Measurements from ENCODE around the gene NUDT8. TPM values are rescaled to one million over a fixed set of nuclear protein-coding genes. Genes with fewer than 3 reads are reported as not detected.

Gene NUDT8
- total and polyA plus RNA-seq, 2 experiments from 2014 or later: 5.0 to 15.1 TPM

DNA sequence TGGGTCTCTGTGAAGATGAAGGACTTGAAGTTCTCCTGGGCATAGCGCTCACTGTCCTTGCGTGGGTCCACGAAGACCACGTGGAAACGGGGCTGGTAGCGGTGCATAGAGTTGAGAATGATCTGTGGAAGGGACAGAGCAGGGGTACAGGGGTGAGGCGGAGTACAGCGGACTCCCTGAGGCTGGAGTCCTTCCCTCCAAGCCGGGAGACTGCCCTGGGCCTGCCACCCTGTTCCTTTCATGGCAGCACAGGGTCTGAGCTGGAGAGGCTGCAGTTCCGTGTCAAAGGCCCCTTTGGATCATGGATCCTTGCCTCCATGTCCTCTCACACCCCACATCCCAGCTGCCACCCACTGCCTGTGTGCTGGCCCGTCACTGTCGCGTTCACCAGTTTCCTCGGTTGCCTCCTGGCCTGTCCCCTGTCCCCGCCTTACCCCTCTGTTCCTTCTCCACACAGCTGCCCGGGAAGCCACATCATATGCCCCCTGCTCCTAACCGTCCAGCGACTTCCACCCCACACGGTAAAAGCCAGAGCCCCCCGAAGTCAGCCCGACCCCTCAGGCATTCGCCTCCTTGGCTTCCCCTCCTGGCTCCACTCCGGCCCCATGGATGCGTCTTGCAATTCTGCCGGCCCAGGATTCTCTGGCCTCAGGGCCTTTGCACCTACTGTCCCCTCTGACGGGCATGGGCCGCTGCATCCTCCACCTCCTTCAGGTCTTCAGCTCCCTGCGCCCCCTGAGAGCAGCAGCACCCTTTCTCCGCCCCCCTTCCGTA is 3.4 kb upstream of the NUDT8 start (continued):
- TF ChIP-seq CTCF (conservative IDR thresholded peaks at IDR 0.05; ENCODE audit: low read depth in 2 of 2): no peak
- no peak for TF ChIP-seq POLR2AphosphoS5 (IDR thresholded peaks at IDR 0.05; ENCODE audit: low read depth)
- TF ChIP-seq ZNF331 (CRISPR knock-in tag; IDR thresholded peaks at IDR 0.05; ENCODE audit: low read depth): no peak
- TF ChIP-seq NANOG (IDR thresholded peaks at IDR 0.05; ENCODE audit: borderline replicate concordance): no peak
- TF ChIP-seq ZNF114 (CRISPR knock-in tag; IDR thresholded peaks at IDR 0.05): no peak
- TF ChIP-seq EZH2phosphoT487 (IDR thresholded peaks at IDR 0.05; ENCODE audit: unreplicated experiment): no peak
- no peak for TF ChIP-seq CREB1 (CRISPR knock-in tag; IDR thresholded peaks at IDR 0.05; ENCODE audit: low read depth)
- TF ChIP-seq, protein P1, sequence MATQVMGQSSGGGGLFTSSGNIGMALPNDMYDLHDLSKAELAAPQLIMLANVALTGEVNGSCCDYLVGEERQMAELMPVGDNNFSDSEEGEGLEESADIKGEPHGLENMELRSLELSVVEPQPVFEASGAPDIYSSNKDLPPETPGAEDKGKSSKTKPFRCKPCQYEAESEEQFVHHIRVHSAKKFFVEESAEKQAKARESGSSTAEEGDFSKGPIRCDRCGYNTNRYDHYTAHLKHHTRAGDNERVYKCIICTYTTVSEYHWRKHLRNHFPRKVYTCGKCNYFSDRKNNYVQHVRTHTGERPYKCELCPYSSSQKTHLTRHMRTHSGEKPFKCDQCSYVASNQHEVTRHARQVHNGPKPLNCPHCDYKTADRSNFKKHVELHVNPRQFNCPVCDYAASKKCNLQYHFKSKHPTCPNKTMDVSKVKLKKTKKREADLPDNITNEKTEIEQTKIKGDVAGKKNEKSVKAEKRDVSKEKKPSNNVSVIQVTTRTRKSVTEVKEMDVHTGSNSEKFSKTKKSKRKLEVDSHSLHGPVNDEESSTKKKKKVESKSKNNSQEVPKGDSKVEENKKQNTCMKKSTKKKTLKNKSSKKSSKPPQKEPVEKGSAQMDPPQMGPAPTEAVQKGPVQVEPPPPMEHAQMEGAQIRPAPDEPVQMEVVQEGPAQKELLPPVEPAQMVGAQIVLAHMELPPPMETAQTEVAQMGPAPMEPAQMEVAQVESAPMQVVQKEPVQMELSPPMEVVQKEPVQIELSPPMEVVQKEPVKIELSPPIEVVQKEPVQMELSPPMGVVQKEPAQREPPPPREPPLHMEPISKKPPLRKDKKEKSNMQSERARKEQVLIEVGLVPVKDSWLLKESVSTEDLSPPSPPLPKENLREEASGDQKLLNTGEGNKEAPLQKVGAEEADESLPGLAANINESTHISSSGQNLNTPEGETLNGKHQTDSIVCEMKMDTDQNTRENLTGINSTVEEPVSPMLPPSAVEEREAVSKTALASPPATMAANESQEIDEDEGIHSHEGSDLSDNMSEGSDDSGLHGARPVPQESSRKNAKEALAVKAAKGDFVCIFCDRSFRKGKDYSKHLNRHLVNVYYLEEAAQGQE (IDR thresholded peaks at IDR 0.05; ENCODE audit: unreplicated experiment): no peak
- TF ChIP-seq, protein P2, sequence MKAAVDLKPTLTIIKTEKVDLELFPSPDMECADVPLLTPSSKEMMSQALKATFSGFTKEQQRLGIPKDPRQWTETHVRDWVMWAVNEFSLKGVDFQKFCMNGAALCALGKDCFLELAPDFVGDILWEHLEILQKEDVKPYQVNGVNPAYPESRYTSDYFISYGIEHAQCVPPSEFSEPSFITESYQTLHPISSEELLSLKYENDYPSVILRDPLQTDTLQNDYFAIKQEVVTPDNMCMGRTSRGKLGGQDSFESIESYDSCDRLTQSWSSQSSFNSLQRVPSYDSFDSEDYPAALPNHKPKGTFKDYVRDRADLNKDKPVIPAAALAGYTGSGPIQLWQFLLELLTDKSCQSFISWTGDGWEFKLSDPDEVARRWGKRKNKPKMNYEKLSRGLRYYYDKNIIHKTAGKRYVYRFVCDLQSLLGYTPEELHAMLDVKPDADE (IDR thresholded peaks at IDR 0.05): no peak
- no peak for TF ChIP-seq JUNB (IDR thresholded peaks at IDR 0.05; ENCODE audit: unreplicated experiment)
- TF ChIP-seq EZH2 (IDR thresholded peaks at IDR 0.05; ENCODE audit: low read depth, unreplicated experiment): no peak
- no peak for TF ChIP-seq STAT1 (IDR thresholded peaks at IDR 0.05; ENCODE audit: unreplicated experiment)

Data from GM23338 (cell line).